Retinal pigment epithelial cell (primary cell): ENCODE results near the gene FOXI3.

Source experiments
- DNase-seq: peaks from one replicate; pipeline ENCODE4 v3.0.0-alpha.2; 2010; ENCODE audit warnings: low read depth
- H3K4me3 ChIP-seq: 2 replicates; pipeline ENCODE4 v1.5.1; 2011; ENCODE audit warnings: mild to moderate bottlenecking, low read length, control low read depth, moderate library complexity
- TF ChIP-seq, protein P1 (sequence below): conservative IDR thresholded peaks from 2 replicates; pipeline ENCODE4 v1.5.1; 2011; ENCODE audit warnings: low read depth, low read length, control low read depth, inconsistent platforms

The FOXI3 gene

DNA sequence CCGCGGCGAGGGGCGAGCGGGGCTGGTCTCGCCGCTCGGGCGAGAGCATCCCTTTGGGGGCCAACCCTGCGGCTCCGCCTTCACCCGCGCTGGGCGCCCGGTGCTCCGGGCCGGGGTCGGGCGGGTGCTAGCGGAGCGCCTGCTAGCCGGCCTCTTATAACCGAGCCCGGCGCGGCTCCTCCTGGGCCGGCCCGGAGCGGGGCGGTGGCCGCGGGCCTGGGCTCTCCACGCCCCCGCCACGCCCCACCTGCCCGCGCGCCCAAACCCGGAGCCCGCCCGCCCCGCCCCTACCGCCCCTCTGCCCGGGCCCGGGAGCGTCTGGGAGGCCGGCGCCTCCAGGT lies at the start of gene FOXI3:
FOXI3 (minus strand) TSS at position 129 of the 341 bp plus-strand sequence. CDS start 158 bp downstream, outside the sequence.
- DNase-seq, result no peak
- H3K4me3 ChIP-seq, result peak within 1 kb of the TSS; percentile 19
- TF ChIP-seq, protein P1, sequence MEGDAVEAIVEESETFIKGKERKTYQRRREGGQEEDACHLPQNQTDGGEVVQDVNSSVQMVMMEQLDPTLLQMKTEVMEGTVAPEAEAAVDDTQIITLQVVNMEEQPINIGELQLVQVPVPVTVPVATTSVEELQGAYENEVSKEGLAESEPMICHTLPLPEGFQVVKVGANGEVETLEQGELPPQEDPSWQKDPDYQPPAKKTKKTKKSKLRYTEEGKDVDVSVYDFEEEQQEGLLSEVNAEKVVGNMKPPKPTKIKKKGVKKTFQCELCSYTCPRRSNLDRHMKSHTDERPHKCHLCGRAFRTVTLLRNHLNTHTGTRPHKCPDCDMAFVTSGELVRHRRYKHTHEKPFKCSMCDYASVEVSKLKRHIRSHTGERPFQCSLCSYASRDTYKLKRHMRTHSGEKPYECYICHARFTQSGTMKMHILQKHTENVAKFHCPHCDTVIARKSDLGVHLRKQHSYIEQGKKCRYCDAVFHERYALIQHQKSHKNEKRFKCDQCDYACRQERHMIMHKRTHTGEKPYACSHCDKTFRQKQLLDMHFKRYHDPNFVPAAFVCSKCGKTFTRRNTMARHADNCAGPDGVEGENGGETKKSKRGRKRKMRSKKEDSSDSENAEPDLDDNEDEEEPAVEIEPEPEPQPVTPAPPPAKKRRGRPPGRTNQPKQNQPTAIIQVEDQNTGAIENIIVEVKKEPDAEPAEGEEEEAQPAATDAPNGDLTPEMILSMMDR, result no peak

DNA sequence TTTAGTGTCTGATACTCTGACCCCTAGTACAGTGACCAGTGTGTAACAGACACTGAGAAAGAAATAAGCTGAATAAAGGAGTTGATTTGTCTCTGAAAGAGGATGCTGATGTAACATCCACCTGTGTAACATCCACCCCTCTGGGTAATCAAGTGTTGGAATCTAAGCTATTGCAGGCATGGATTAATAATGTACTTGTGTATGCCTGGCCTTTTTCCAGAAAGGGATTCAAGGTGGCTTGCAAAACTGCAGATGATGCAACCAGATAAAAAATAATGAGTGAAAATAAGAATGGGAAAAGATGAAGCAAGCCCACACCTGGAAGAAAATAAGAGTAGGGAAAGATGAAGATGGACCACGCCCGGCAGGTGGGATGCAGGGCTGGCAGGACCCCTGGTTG lies 48.2 kb upstream of the FOXI3 start:
- peak; percentile 37 for DNase-seq
- TF ChIP-seq, protein P1, result no peak
- H3K4me3 ChIP-seq, result no peak overlapping the region

GRCh38 chr2:88499204-88499603 lies 46.7 kb upstream of the FOXI3 start:
- TF ChIP-seq, protein P1, result no peak
- no peak for DNase-seq
- H3K4me3 ChIP-seq, result no peak overlapping the region

GRCh38 chr2:88493481-88493880 lies 41.0 kb upstream of the FOXI3 start:
- no peak overlapping the region for H3K4me3 ChIP-seq
- TF ChIP-seq, protein P1, result no peak
- DNase-seq, result no peak

DNA sequence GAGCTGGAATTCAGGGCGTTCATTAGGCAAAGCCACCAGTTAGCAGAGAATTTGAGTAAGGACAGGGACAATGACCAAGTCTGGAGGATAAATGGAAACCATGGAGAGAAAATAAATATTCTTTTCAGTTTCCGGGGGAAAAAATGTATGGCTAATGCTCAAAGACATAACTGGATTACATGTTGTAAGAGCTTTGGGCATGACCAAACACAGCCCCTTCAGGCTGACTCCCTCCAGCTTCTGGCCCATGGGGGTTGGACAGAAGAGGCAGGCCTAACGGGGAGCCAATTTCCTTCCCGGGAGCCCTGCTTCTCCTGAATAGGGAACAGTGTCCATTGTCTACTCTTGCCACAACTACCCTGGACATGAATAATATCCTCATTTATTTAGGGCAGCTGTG lies 39.5 kb upstream of the FOXI3 start:
- DNase-seq, result no peak
- TF ChIP-seq, protein P1, result no peak

DNA sequence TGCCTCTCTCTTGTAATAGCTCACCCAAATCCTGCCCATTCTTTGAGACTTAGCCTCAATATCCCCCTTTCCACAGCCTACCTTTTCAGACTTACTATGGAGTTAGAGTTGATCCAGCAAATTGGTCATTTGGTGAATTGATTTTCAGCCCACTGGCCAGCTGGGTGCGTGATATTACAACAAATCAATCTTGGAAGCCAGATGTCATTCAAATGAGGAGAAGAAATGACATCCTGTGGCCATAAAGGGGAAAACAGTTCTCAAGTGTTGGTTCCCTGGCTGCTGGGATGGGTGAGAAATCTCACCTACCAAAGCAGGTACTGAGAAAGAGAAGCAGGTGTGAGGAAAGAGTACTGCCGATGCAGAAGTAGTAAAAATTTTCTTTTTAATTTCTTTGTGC lies 36.7 kb upstream of the FOXI3 start:
- DNase-seq, result no peak
- TF ChIP-seq, protein P1, result no peak
- H3K4me3 ChIP-seq, result no peak overlapping the region

More for the DNA sequence above, 39.5 kb upstream of the FOXI3 start:
- no peak overlapping the region for H3K4me3 ChIP-seq

DNA sequence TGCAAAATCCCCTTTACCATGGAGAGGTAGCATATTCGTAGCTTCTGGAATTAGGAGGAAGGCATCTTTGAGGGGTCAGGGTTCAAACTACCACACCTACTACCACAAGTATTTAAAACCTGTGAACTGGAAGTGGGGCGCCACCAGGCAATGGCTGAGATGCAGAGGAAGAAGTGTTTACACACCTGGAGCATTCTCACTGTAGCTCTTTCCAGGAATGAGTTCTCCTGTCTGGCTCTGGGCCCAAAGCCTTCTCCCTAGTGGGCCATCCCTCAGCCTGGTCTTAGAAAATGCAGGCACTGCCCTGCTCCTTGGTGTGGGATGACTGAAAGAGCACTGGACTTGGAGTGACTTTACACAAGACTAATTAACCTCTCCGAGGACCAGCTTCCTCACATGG lies 30.7 kb upstream of the FOXI3 start:
- no peak overlapping the region for H3K4me3 ChIP-seq
- no peak for DNase-seq
- TF ChIP-seq, protein P1, result no peak
